SH-SY5Y (cell line): ENCODE results near the gene CACNA1E.

ENCODE experiments used
- GATA2 ChIP-seq: IDR thresholded peaks from 2 replicates; pipeline ENCODE4 v1.6.1; 2011; ENCODE audit warnings: mild to moderate bottlenecking, low read depth, low read length
- GATA3 ChIP-seq: IDR thresholded peaks from 2 replicates; pipeline ENCODE4 v1.6.1; 2011; ENCODE audit warnings: low read depth, mild to moderate bottlenecking, low read length, moderate library complexity

GRCh38 chr1:181818943-181819342 is 335.6 kb downstream of the CACNA1E start:
- TF ChIP-seq GATA2: no peak
- no peak for TF ChIP-seq GATA3
